Testis (tissue), 2 donors: ENCODE measurements around the gene PLXNB3.
"Not testable (repeated sequence)": the region's sequence is repeated elsewhere in the genome, so short reads cannot be mapped to it uniquely, and the experiment has no call there.

Source experiments
- POLR2A ChIP-seq: fragments of 450-650 bp; IDR thresholded peaks from one replicate; pipeline ENCODE4 v1.6.1; 2017; ENCODE audit warnings: antibody characterized with exemption, mild to moderate bottlenecking, moderate library complexity
- TF ChIP-seq, protein P1 (sequence below), 3 experiments: fragments of 450-650 bp in 2 of 3; fragments of 200-600 bp in 1 of 3; sonication (generic) in 1 of 3; IDR thresholded peaks; one replicate each; pipeline ENCODE4 v1.5.1; 2016 to 2019; ENCODE audit warnings: antibody characterized with exemption in 3 of 3, mild to moderate bottlenecking in 2 of 3, moderate library complexity in 1 of 3

- not testable (repeated sequence) for TF ChIP-seq POLR2A
- TF ChIP-seq, protein P1, sequence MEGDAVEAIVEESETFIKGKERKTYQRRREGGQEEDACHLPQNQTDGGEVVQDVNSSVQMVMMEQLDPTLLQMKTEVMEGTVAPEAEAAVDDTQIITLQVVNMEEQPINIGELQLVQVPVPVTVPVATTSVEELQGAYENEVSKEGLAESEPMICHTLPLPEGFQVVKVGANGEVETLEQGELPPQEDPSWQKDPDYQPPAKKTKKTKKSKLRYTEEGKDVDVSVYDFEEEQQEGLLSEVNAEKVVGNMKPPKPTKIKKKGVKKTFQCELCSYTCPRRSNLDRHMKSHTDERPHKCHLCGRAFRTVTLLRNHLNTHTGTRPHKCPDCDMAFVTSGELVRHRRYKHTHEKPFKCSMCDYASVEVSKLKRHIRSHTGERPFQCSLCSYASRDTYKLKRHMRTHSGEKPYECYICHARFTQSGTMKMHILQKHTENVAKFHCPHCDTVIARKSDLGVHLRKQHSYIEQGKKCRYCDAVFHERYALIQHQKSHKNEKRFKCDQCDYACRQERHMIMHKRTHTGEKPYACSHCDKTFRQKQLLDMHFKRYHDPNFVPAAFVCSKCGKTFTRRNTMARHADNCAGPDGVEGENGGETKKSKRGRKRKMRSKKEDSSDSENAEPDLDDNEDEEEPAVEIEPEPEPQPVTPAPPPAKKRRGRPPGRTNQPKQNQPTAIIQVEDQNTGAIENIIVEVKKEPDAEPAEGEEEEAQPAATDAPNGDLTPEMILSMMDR (IDR thresholded peaks at IDR 0.05), result not testable (repeated sequence)
Measured at GRCh38 chrX:153742796-153743467, 21.1 kb upstream of the PLXNB3 start.
